Stimulated activated CD8-positive, alpha-beta memory T cell treated with anti-CD3 and anti-CD28 coated beads, Interleukin-15, amount 100 ng/mL, for 1 hour (primary cell): ENCODE results near the gene RPL15.

ENCODE experiments used
- DNase-seq: peaks from one replicate; pipeline ENCODE4 v3.0.0-alpha.2; 2020; ENCODE audit warnings: low read depth

The RPL15 gene

DNA sequence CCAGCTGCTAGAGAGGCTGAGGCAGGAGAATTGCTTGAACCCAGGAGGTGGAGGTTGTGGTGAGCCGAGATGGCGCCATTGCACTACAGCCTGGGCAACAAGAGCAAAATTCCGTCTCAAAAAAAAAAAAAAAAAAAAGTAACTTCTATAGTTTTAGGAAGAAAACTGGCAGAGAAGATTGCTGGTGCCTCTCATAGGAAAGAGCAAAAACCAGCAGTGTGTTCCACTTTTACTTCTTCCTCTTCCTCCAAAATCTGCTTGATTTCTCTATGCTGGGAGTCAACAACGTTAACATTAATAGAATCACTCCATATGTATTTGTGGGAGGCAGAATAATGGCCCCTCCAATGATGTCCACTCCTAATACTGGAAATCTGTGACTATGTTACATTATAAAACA, 15.6 kb downstream of the RPL15 start:
- DNase-seq: no peak

DNA sequence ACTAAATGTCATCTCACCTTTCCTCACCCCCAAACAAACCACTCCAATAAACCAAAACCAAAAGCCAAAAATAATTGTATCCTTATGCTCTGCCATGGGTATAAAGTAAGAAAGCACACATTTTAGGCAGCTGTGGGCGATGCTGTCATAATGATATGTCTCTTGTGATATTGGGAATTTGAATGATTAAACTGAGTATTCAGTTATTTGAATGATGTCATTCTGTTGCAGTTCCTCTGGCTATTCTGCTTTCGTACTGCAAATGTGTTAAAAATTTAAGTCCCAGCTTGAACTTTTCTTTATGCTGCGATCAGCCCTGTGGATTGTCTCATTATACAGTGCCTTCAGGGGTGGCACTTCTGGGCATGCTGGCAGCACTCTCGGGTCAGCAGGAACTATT, 17.3 kb downstream of the RPL15 start:
- no peak for DNase-seq

DNA sequence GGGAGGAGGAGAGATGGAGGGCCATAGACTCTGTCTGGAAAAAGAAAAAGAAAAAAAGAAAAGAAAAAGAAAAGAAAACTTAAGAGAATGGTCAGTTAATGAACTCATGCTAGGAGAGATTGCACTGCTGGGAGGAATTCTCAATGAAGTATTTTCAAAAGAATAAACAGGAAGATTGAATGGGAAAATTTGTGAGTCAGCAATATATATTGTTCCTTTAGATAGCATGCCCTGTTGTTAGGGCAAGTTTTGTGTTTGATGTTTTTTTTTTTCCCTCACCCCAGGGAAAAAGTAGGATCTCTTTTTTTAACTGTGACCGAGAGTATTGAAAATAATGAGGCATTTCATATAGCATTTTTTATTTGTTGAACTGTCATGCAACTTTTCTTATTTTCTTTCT, 20.4 kb downstream of the RPL15 start:
- DNase-seq: no peak

DNA sequence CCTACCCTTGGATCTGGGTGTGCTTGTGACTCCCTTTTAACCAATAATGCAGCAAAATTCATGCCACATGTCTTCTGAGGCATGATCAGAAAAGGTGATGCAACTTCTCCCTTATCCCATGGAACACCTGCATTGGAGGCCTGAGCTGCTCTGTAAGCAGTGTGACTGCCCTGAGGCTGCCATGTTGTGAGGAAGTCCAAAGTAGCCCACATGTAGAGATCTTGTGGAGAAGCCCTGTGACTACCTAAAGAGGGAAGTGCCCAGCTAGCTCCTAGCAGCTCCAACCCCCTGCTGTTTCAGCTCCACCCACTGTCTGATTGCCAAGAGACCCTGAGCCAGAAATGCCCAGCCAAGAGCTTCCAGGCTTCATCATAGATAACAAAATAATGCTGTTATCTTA, 21.8 kb downstream of the RPL15 start:
- no peak for DNase-seq

DNA sequence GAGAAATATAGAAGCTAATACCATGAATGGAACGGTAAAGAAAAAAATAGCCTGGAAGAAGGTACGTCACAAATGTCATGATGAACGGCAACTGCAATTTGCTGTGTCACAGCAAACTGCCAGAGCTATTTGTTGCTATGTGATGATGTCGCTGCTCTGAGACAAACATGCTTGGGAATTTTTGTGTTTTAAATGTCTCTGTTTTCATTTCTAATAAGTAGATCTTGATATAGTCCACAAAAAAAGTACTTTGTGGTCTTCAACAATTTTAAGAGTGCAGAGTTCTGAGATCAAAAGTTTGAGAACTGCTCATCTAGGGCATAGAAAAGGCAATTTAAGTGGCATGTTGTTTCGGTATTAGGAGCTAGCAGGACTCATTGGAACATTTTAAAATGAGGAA, 23.8 kb downstream of the RPL15 start:
- no peak for DNase-seq

- DNase-seq: no peak
Measured at GRCh38 chr3:23941440-23941839, 24.5 kb downstream of the RPL15 start.

- no peak for DNase-seq
Measured at GRCh38 chr3:23942546-23942945, 25.6 kb downstream of the RPL15 start.

- DNase-seq: no peak
Measured at GRCh38 chr3:23944007-23944783, 27.3 kb downstream of the RPL15 start.

GRCh38 chr3:23944861-23945662, 28.1 kb downstream of the RPL15 start, which contains the start of gene NR1D2:
TSS of gene NR1D2 (plus strand) at chr3:23945286. CDS start at chr3:23945579, 293 bp downstream.
- peak; percentile 54 for DNase-seq

DNA sequence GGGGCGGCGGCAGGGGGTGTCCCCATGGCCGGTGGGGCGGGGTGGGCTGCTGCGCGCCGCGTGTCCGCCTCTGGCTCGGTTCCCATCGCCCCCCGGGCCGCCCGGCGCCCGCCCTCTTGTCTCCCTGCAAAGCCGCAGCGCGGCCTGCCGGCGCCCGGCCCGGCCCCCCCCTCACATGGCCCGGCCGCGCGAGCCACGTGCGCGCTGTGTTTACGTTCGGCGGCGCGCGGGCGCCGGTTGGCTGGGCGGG, 28.7 kb downstream of the RPL15 start:
- DNase-seq: no peak

- peak; percentile 93 for DNase-seq
Measured at GRCh38 chr3:23945913-23946687, 29.2 kb downstream of the RPL15 start.

DNA sequence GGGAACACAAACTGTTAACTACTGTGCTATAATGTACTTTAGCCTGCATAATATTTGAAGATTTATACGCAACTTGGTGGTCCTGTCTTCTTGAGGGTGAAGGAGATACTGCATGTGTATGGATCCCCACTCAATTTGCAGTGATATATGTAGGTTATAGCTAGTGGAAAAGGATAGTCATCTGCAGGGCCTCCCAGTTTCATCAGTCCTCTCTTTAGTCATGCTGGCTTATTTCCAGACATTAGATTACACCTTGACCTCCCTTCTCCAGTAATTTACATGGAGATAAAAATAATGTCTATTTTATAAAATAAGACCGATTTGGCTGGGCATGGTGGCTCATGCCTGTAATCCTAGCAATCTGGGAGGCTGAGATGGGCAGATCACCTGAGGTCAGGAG, 31.8 kb downstream of the RPL15 start:
- DNase-seq: no peak

DNA sequence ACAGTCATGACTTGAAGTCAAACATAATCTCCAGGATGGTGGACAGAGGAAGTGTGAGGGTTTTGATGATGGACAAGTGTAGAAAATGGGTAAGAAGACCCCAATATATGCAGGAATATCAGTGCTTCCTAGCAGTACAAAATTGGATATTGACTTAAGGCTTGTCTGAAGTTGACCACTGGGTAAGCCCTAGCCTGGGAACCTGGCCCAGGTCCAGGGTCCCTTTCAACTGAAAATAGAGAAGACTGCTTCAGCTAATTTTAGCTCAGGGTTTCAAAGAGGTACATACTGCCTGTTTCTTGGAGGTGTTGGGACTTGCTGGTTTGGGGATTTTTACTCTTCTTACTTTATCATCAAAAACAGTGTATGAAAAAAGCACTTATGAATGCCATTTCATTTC, 32.9 kb downstream of the RPL15 start:
- no peak for DNase-seq

GRCh38 chr3:23950293-23950692, 33.4 kb downstream of the RPL15 start:
- no peak for DNase-seq

- DNase-seq: no peak
Measured at GRCh38 chr3:23952646-23953045, 35.7 kb downstream of the RPL15 start.

DNA sequence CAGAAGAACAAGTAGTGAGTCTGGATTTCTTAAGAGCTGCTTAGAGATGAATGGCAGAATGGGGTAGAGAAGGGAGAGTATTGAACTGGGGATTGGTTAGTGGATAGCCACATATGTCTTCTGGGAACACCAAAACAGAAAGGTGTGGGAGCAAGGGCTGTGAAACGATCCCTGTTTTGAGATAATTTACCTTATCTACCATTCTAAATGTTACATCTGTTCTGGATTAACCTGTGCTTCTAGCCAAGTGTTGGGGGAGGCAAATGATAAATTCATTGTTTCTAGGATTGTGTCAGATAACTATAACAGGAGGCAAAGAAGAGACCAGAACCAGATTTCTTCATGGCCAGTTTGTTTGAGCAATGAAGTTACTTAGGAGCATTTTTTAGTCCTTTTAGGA, 36.6 kb downstream of the RPL15 start:
- DNase-seq: no peak

- no peak for DNase-seq
Measured at GRCh38 chr3:23954144-23954543, 37.2 kb downstream of the RPL15 start.

- no peak for DNase-seq
Measured at GRCh38 chr3:23956701-23957100, 39.8 kb downstream of the RPL15 start.

DNA sequence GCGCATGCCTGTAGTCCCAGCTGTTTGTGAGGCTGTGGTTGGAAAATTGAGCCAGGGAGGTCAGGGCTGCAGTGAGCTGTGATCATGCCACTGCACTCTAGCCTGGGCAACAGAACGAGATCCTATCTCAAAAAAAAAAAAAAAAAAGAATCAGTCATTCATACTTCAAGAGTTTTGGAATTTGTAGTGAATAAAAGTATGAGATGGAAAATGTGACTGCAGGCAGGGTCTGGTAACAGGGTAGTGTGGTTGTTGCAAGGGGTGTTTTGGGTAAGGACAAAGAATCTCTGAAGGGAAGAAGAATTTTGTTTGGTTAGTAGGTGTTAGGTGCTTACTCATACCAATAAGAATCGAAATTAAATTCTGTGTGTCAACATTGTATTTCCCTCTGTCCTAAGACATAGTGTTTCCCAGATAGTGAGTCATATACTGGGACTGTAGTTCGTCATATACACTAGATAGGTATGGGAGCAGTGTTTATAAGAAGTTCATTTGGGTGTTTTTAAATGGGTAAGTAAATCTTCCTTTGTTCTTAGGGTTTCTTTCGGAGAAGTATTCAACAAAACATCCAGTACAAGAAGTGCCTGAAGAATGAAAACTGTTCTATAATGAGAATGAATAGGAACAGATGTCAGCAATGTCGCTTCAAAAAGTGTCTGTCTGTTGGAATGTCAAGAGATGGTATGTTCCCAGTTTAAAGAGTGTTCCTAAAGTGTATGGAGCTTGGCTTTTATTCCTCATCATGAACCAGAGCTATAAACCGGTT, 42.4 kb downstream of the RPL15 start:
- no peak for DNase-seq

DNA sequence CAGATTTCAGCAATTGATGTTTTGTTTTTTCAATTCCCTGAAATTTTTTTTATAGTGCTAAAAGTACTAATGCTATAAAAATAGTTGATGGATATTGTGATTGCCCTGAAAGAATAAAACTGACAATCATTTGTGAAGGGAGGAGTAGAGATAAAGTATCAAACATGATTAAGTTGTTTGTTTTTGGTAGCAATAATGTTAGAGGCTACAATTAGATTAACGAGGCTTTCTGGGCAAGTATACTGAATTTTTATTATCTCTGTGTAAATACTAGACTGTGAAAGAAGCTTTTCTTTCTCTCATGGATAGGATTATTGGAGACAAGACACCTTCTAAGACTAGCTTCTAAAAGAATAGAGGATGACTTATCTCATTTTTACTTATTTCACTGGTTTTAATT, 43.7 kb downstream of the RPL15 start:
- DNase-seq: no peak

DNA sequence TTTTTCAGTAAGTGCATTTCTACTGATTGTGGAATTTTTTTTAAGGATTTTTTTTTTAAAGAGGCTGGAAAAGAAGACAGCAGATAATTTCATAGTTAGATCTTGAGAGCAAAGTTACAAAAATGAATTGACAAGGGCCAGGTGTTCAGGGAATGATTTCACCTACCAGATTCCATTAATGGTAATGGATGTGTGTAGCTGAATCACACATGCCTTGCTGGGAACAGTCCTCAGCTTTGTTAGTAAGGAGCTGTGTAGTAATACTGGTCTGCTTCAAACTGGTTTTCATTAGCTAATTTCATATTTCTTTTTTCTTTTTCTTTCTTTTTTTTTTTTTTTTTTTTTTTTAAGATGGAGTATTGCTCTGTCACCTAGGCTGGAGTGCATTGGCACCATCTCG, 44.1 kb downstream of the RPL15 start:
- no peak for DNase-seq

GRCh38 chr3:23961913-23962312, 45.0 kb downstream of the RPL15 start:
- DNase-seq: no peak
